NCI-H146 (cell line): ENCODE measurements around the gene NTM.

Experiments
- DNase-seq: peaks from one replicate; lab custom pipeline; 2025; lab: John Stamatoyannopoulos, UW

Gene NTM

DNA sequence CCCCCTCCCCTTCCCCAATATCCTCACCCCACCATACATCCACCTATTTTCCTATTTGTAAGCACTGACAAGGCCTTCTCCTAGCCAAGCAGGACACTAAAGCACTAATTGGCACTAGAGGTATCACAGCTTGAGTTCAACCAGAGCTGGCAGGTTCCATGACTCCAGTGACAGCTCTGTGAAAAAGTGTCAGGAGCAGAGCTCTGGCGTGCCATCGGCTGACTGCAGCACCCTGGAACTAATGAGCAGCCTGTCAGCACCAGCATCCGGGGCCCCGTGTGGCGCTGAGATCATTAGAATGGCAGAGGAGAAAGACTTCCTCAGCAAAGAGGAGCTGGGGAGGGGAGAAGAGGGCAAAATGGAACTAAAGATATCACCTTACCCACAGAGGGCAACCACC lies 847.4 kb downstream of the NTM start:
- DNase-seq, result no peak

GRCh38 chr11:132220474-132220873 lies 850.1 kb downstream of the NTM start:
- no peak for DNase-seq

GRCh38 chr11:132222345-132222744 lies 851.9 kb downstream of the NTM start:
- no peak for DNase-seq

DNA sequence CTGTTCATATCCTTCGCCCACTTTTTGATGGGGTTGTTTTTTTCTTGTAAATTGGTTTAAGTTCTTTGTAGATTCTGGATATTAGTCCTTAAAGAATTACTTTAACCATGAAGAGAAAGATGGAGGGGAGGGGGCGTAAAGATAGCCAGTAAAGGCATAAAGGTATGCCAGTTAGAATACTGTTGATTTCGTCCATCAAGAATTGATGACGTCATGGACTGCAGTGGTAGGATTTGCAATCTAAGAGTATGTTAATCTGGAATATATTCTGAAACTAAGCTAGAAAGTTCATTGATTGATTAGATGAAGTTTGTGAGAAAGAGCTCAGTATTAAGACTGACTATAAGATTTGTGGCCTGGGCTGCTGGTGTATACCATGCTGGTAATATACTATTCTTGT lies 856.1 kb downstream of the NTM start:
- no peak for DNase-seq

GRCh38 chr11:132228746-132229325 lies 858.4 kb downstream of the NTM start:
- DNase-seq, result no peak

GRCh38 chr11:132231656-132232347 lies 861.4 kb downstream of the NTM start:
- peak; percentile 90 for DNase-seq

- no peak for DNase-seq
Measured at GRCh38 chr11:132234878-132235277, 864.5 kb downstream of the NTM start.

GRCh38 chr11:132237781-132238180 lies 867.4 kb downstream of the NTM start:
- no peak for DNase-seq

GRCh38 chr11:132238331-132238866 lies 868.0 kb downstream of the NTM start:
- DNase-seq, result no peak

DNA sequence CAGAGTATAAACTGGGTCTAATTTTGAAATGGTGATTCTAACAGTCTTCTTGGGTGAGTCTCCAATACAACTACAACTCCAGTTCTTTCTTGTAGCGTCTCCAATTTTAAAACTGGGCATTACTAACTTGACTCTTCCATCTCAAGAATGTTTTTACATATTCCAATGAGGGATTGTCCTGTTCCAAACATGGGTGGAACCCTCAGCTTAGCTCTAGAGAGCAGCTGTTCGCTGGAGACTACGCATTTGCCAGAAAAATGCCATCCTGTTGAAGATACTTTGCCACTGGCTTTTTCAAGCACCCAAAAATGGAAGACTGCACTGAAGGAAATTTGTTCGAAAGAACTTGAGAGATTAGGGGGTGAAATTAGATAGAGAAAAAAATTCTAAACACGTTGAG lies 870.0 kb downstream of the NTM start:
- no peak for DNase-seq

- no peak for DNase-seq
Measured at GRCh38 chr11:132242632-132243031, 872.2 kb downstream of the NTM start.

DNA sequence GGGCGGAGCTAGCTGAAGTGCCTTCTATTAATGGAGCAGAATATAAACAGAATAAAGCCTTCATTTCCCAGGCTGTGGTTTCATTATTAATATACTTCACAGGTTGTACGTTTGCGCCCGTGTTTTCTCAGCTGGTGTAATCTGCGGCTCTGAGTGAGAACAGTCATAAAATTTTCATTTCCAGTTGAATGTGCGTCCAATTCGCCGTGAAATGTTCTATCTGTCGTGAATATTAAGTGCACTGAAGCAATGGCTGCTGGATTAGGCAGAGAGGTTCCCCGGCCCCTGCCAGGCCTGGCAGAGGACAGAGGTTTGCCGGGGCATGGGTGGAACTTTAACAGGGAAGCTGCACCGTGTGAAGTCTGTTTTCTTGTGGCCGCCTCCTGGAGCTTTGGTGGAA lies 874.4 kb downstream of the NTM start:
- DNase-seq, result no peak

- DNase-seq, result no peak
Measured at GRCh38 chr11:132245403-132246385, 875.3 kb downstream of the NTM start.

GRCh38 chr11:132248580-132248979 lies 878.2 kb downstream of the NTM start:
- DNase-seq, result no peak

DNA sequence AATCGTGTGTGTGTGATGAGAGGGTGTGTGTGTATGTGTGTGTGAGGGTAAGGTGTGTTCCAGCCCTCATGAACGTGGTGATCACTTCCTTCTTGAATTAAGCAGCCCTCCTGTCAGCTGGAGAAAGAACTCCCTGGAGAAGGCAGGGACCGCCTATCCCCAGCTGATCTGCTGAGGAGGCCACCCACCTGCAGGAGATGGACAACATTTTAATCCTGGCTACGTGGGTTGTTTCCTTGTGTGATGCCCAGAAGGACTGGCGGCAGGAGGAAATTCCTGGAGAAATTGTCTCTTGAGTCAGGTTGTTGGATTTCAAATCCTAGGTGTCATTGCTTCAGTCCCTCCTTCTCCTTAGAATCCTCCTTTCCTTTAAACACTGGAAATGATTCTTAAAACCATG lies 878.8 kb downstream of the NTM start:
- DNase-seq, result no peak

GRCh38 chr11:132251061-132251460 lies 880.6 kb downstream of the NTM start:
- peak; percentile 44 for DNase-seq

DNA sequence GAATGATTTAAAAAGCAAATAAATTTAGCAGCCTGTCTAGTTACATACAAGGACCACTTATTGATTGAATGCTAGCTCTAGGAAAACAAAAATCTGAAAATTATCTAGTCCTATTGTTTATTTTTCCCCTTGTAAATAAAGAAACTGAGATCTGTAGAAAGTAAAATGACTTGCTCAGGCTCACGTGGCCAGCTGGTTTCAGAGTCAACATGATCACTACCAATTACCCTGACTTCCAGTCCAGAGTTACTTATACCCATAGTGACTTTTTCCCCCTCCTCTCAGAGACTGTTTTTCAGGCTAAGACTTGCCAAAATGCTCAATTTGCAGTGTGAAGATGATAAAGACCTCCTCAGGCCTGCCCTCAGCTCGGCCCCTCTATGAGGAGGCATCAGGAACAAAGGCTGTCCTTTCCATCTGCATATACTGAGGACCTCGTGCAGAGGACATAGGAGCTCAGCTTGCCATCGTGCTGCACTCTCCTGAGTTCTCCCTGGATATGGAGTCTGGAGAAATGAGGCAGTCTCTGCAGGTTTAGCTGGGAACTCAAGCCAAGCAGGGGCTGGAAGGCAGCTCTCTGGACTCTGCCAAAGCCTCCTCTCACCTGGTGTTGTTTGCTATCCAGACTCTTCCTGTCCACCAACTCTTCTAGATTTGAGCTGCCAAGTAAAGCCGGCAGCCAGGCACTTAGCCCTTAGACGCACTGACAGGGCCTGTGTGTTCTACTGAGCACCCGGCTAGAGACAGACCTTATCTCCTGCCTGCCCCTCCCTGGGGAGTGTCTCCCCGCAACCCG lies 883.3 kb downstream of the NTM start:
- peak; percentile 16 for DNase-seq

DNA sequence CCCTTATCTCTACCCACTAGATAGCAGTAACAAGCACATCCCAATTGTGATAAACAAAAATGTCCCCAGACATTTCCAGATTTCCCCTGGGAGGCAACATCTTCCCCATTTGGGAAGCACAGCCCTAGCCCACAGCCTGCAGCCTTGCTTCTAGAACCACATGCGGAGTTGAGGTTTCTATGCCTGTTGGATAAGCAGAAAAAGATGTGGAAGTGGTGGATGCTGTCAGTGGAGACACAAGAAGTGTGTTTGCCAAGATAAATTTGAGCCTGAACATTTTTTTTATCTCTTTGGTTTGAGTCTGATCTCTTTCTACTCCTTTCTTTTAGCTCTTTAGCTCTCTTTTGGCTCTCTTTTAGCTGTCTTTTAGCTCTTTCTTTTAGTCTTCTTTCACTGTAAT lies 884.5 kb downstream of the NTM start:
- no peak for DNase-seq

- DNase-seq, result no peak
Measured at GRCh38 chr11:132256528-132257279, 886.3 kb downstream of the NTM start.

DNA sequence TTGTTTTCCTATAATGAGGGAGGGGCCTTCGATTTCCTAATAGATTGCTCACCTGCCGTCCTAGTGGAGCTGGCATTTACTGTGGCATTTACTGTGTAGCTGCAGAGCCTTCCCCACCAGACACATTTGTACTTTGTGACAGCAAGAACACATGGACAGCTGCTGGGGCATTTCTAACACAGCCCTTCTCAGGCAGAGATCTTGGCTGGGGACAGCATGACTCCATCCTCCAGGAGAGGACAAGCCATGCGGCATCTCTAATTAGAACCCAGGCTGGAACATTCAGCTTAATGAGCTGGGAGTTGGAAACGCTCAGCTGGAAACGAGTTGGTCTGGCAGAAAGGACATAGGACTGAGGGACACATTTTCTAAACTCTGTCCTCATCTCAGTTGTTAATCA lies 887.5 kb downstream of the NTM start:
- DNase-seq, result peak; percentile 31

- DNase-seq, result no peak
Measured at GRCh38 chr11:132258875-132259274, 888.5 kb downstream of the NTM start.
